Inflammatory macrophage (primary cell): ENCODE data around the gene RAPGEF6.
A peak's percentile ranks its signal among the peaks of the same experiment; 100 is the strongest.
"Not testable (repeated sequence)": the region's sequence is repeated elsewhere in the genome, so short reads cannot be mapped to it uniquely, and the experiment has no call there.

Experiments used
- DNase-seq, 2 donors: peaks; one replicate each; pipeline ENCODE4 v3.0.0-alpha.2; 2020 to 2022

Gene RAPGEF6

GRCh38 chr5:131641494-131641893, 6.5 kb upstream of the RAPGEF6 start:
- DNase-seq: no peak

GRCh38 chr5:131640043-131640856, 5.2 kb upstream of the RAPGEF6 start:
- no peak for DNase-seq

GRCh38 chr5:131639148-131639547, 4.1 kb upstream of the RAPGEF6 start:
- no peak for DNase-seq

DNA sequence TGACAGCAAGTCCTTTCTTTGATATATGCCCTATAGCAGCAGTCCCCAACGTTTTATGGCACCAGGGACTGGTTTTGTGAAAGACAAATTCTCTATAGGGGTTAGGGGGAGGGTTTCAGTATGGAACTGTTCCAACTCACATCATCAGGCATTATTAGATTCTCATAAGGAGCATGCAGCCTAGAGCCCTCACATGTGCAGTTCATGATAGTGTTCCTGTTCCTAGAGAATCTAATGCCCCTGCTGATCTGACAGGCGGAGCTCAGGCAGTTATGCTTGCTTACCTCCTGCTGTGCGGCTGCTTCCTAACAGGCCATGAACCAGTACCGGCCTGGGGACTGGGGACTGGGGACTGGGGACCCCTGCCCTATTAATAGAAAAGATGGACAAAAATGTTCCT, 2.7 kb upstream of the RAPGEF6 start:
- no peak for DNase-seq

DNA sequence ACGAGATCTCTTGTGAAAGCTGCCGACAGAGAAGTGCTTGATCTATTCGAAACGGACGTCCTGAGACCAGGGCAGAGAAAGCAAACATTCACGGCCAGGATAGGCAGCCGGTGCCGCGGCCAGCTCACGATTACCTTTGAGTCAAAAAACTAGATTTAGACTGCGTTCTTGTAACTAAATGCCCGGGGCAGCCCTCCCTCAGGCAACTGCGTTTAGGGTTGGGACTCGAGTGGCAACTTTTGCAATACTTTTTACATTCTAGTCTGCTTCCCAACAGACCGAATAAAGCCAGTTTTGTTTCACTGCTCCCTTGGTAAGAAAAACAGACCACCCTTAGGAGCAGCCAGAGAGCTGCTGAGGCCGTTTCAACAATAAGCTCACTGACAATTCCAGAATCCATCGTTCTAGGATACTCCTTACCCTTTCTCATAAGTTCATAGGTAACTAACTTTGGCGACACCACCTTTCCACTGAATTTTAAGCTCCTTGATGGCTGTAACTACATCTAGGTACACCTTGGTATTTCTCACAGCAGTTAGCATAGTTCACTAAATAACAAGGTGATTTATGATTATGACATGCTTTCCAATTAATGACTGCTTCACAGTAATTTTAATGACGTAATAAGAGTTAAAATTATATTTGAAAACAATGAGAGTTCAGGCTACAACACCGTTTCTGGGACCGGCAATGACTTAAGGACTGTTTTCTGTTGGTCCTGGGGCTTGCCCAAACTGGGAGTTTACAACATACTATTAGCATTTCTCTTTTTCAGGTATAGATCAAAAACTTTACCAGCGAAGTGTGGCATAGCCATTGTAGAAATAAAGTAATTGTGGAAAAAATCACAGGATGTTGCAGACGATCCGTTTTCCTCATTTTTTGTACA, 899 bp upstream of the RAPGEF6 start:
- DNase-seq: peak; percentile 26 to 31

GRCh38 chr5:131634666-131634995, 398 bp downstream of the RAPGEF6 start:
- peak; percentile 46 to 54 for DNase-seq

- DNase-seq: no peak
These were observed 791 bp downstream of the RAPGEF6 start for GRCh38 chr5:131634238-131634637.

- DNase-seq: peak in 1 of 2 donors; percentile 17
These were observed 1.2 kb downstream of the RAPGEF6 start for GRCh38 chr5:131633830-131634229.

DNA sequence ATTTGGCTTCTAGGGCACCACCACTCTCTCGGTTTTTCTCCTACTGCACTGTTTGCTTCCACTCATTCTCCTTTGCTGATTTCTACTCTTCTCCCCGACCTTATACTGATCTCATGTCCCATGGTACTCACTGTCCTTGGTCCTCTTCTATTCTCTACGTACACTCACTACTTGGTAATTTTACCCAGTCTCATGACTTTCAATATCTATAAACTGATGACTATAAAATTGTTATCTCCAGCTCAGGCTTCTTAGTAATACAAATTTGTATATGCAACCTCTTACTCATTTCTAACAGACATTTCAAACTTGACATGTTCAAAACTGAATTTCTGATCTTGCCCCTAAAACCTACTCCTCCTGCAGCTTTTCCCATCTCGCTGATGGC, 4.1 kb downstream of the RAPGEF6 start:
- DNase-seq: no peak

GRCh38 chr5:131630208-131630962, 4.6 kb downstream of the RAPGEF6 start:
- DNase-seq: no peak

DNA sequence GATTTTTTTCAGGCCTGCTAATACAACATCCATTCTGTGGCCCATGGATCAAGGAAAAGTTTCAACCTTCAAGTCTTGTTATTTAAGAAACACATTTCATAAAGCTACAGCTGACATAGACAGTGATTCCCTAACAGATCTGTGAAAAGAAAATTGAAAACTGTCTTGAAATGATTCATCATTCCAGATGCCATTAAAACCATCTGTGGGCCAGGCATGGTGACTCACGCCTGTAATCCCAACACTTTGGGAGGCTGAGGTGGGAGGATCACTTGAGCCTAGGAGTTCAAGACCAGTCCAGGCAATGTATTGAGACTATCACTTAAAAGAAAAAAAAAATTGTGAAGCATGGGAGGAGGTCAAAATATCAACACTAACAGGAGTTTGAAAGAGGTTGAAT, 6.0 kb downstream of the RAPGEF6 start:
- no peak for DNase-seq

DNA sequence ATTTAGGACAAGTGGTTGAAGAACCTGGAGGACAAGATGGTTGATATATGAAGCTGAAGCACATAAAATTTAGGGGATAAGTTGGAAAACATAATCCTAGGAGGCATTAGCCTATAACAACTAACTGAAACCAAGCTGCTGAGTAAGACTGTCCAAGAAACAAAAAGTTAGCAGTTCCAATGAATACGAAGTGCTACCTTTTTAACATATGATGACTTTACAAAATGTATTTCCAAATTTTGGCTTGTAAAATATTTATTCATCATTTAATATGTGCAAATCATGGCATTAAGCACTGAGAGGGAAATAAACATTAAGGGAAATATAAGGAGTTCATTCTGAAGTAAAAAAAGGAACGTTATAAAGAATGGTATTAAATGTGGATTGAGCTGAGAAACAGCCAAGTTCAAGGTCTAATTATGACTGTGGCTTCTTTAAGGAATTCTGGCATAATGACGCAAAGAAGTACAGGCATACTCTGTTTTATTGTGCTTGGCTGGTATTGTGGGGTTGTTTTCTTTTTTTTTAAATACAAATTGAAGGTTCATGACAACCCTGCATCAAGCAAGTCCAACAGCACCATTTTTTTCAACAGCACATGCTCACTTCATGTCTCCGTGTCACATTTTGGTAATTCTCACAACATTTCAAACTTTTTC, 7.7 kb downstream of the RAPGEF6 start:
- no peak for DNase-seq

DNA sequence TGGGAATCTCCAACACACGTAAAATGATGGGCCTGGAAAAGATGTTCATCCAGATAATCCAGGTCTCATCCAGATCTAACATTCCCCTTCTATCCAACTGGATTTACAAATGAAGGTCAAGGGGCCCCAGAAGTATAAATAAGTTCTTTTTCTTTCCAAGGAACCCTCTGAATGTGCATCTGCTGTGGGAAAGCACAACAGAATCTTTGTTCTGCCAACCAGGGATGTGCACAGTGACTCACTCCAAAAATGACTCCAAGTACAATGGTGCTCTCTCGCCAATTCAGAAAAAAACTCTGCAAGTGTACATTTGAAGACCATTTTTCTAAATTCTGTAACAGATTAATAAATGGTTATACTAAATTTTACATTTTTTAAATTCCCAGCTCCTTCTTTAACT, 12.4 kb downstream of the RAPGEF6 start:
- no peak for DNase-seq

- DNase-seq: not testable (repeated sequence)
These were observed 13.9 kb downstream of the RAPGEF6 start for GRCh38 chr5:131621164-131621563.

DNA sequence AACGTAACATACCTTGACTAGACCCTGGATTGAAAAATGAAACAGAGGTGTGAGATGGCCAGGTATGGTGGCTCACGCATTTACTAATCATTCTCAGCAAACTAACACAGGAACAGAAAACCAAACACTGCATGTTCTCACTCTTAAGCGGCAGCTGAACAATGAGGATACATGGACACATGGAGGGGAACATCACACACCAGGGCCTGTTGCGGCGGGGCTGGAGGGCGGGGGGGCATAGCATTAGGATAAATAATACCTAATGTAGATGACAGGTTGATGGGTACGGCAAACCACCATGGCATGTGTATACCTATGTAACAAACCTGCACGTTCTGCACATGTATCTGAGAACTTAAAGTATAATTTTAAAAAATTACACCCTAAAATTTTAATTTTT, 15.9 kb downstream of the RAPGEF6 start:
- DNase-seq: no peak

DNA sequence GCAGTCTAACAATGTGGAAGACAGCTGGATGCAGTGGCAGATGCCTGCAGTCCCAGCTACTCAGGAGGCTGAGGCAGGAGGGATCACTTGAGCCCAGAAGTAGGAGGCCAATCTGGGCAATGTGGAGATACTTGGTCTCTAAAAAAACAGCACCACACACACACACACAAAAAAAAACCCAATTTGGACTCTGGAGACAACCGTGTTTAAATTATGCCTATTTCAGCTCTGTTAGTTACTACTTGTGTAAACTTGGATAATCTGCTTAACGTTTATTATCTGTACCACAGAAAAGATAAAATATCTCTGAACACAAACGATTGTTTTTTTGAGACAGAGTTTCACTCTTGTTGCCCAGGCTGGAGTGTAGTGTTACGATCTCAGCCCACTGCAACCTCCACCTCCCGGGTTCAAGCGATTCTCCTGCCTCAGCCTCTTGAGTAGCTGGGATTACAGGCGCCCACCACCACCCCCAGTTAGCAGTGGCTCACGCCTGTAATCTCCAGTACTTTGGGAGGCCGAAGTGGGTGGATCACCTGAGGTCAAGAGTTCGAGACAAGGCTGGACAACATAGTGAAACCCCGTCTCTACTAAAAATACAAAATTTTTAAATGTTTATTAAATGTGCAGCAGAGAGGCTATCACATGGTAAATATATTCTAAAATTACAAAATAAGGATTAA, 17.7 kb downstream of the RAPGEF6 start:
- no peak for DNase-seq

GRCh38 chr5:131615957-131616356, 19.1 kb downstream of the RAPGEF6 start:
- no peak for DNase-seq

GRCh38 chr5:131613423-131613822, 21.6 kb downstream of the RAPGEF6 start:
- DNase-seq: no peak

- DNase-seq: no peak
These were observed 24.0 kb downstream of the RAPGEF6 start for GRCh38 chr5:131611064-131611381.

GRCh38 chr5:131610198-131611063, 24.6 kb downstream of the RAPGEF6 start:
- DNase-seq: no peak

GRCh38 chr5:131609774-131610173, 25.3 kb downstream of the RAPGEF6 start:
- no peak for DNase-seq
